ENCODE measurements around the gene GIMAP8. TPM values are rescaled to one million over a fixed set of nuclear protein-coding genes. Genes with fewer than 3 reads are reported as not detected.

The GIMAP8 gene
- total RNA-seq, 1 experiment from 2014 or later = not detected

- Mint-ChIP-seq H3K9me3 (peaks cover 4% of the 10 kb centered on the region in 2 experiments; a peak in 4 of 5 replicates), H3K4me3 (no peak overlapping the region), H3K27ac (no peak overlapping the region), H3K4me1 (no peaks in the 10 kb centered on the region), H3K36me3 (ENCODE audit: insufficient read depth in 1 of 3, low read depth in 3 of 3) (no peaks in the 10 kb centered on the region), H3K27me3 (ENCODE audit: low read depth) (peaks cover 61% of the 10 kb centered on the region)
- no peak overlapping the region for H3K23ac ChIP-seq (ENCODE audit: insufficient read length, low read depth, low read length)
- H3K27me3 ChIP-seq (ENCODE audit: insufficient read depth, low read length) = no peaks in the 10 kb centered on the region
- no peak overlapping the region for H3K4ac ChIP-seq (ENCODE audit: low read depth, low read length)
- H2BK5ac ChIP-seq (ENCODE audit: insufficient read length, low read length) = no peak overlapping the region
- H4K5ac ChIP-seq (ENCODE audit: insufficient read length, low read depth, low read length) = no peak overlapping the region
- no peak overlapping the region for H2BK20ac ChIP-seq (ENCODE audit: low read depth, low read length, poor library complexity, severe bottlenecking)
- no peak overlapping the region for H3K14ac ChIP-seq (ENCODE audit: insufficient read depth, low read length)
- TF ChIP-seq CTCF (conservative IDR thresholded peaks at IDR 0.05) = no peak
- no peak overlapping the region for H4K8ac ChIP-seq (replicated peaks; ENCODE audit: insufficient read length, low read depth, low read length)
- no peak overlapping the region for H2BK15ac ChIP-seq (ENCODE audit: low read depth, low read length)
- H3K9ac ChIP-seq (ENCODE audit: extremely low read depth, insufficient read length, low read length) = no peak overlapping the region
- WGBS (ENCODE audit: extremely low coverage, insufficient read length, low lambda C conversion rate) = no CpG with 5 or more reads among the region's 2 CpGs
- H4K20me1 ChIP-seq (ENCODE audit: control insufficient read depth, insufficient read depth, insufficient read length) = no peaks in the 10 kb centered on the region
- H3K27ac ChIP-seq (ENCODE audit: insufficient read length, low read depth, low read length) = no peak overlapping the region
- H3K18ac ChIP-seq (ENCODE audit: insufficient read length, low read depth, low read length) = no peak overlapping the region
- no peaks in the 10 kb centered on the region for H3K4me1 ChIP-seq (ENCODE audit: insufficient read depth, low read length)
- H4K91ac ChIP-seq (ENCODE audit: insufficient read length, low read depth, low read length) = no peak overlapping the region
- H3K56ac ChIP-seq (ENCODE audit: insufficient read length, low read depth, low read length) = no peak overlapping the region
- no peaks in the 10 kb centered on the region for H3K23me2 ChIP-seq (ENCODE audit: insufficient read length, low read depth, low read length, poor library complexity, severe bottlenecking)
- no peak overlapping the region for H2BK12ac ChIP-seq (ENCODE audit: insufficient read length, low read depth, low read length)
- H2BK120ac ChIP-seq (ENCODE audit: low read depth, low read length, poor library complexity, severe bottlenecking) = no peak overlapping the region
- H3K79me1 ChIP-seq (ENCODE audit: insufficient read depth, low read depth, low read length, poor library complexity, severe bottlenecking) = no peaks in the 10 kb centered on the region
- DNase-seq = no peak
- H3K9me3 ChIP-seq (ENCODE audit: control insufficient read depth, low read depth, low read length) = no peaks in the 10 kb centered on the region
- H3K79me2 ChIP-seq (ENCODE audit: insufficient read depth, low read length) = no peaks in the 10 kb centered on the region
- H2AFZ ChIP-seq (ENCODE audit: low read length) = no peak overlapping the region
- no peak overlapping the region for H2AK5ac ChIP-seq (ENCODE audit: insufficient read length, low read length)
- no peak overlapping the region for H3K4me2 ChIP-seq (ENCODE audit: insufficient read depth, insufficient read length, low read length)
- no peak overlapping the region for H3T11ph ChIP-seq (ENCODE audit: low read length)
Measured at GRCh38 chr7:150487625-150488024, 37.2 kb downstream of the GIMAP8 start.

Data from H9 (cell line).